ENCODE data around the gene SEC11C.

Gene SEC11C

DNA sequence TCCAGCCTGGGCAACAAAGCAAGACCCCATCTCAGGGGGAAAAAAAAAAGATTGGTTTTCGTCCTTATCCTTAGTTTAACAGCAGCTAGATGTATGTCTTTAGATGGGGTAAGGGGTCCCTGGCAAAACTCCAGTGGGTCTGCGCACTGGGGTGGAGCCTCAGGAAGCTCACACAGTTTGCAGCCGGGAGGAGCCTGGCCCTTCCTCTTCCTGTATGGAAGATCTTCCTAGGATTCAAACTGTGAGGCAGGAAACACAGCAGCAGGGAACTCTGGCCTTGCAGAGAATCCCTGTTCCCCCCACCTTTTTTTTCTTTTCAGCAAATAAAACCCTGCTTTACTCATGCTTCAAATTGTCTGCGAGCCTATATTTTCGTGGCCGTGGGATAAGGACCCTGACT is 67.8 kb downstream of the SEC11C start:
- Histone ChIP-seq H3F3A (ENCODE audit: insufficient read depth, low read length) (no peaks in the 10 kb centered on the region), H3K36me3 (ENCODE audit: insufficient read depth, low read length) (no peaks in the 10 kb centered on the region), H3K79me2 (ENCODE audit: insufficient read depth, low read length) (no peaks in the 10 kb centered on the region), H3K9me2 (ENCODE audit: low read depth, low read length) (no peaks in the 10 kb centered on the region), H2AFZ (ENCODE audit: low read length) (no peak overlapping the region), H3K4me2 (ENCODE audit: low read length) (no peak overlapping the region), H3K27ac (ENCODE audit: low read depth, low read length, poor library complexity, severe bottlenecking) (no peak overlapping the region), H3K27me3 (ENCODE audit: insufficient read depth, low read length) (0 out of 2 replicates have a peak, but pooled peaks cover 6% of the 10 kb centered on the region), H4K20me1 (ENCODE audit: insufficient read depth, low read length) (no peaks in the 10 kb centered on the region), H3K4me1 (ENCODE audit: insufficient read depth, low read length, severe bottlenecking) (no peaks in the 10 kb centered on the region), H3K9me3 (ENCODE audit: low read length) (no peaks in the 10 kb centered on the region), H3K9ac (ENCODE audit: low read length) (no peak overlapping the region), H3K4me3 (ENCODE audit: low read depth, low read length, poor library complexity, severe bottlenecking) (no peak overlapping the region)
- no peak for TF ChIP-seq EZH2 (IDR thresholded peaks at IDR 0.05; ENCODE audit: borderline replicate concordance, low read length)
- TF ChIP-seq, protein P1, sequence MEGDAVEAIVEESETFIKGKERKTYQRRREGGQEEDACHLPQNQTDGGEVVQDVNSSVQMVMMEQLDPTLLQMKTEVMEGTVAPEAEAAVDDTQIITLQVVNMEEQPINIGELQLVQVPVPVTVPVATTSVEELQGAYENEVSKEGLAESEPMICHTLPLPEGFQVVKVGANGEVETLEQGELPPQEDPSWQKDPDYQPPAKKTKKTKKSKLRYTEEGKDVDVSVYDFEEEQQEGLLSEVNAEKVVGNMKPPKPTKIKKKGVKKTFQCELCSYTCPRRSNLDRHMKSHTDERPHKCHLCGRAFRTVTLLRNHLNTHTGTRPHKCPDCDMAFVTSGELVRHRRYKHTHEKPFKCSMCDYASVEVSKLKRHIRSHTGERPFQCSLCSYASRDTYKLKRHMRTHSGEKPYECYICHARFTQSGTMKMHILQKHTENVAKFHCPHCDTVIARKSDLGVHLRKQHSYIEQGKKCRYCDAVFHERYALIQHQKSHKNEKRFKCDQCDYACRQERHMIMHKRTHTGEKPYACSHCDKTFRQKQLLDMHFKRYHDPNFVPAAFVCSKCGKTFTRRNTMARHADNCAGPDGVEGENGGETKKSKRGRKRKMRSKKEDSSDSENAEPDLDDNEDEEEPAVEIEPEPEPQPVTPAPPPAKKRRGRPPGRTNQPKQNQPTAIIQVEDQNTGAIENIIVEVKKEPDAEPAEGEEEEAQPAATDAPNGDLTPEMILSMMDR (IDR thresholded peaks at IDR 0.05; ENCODE audit: low read length), result no peak
